CD14-positive monocyte (primary cell): Measurements from ENCODE around the gene CACNA1H. TPM values are rescaled to one million over a fixed set of nuclear protein-coding genes. Genes with fewer than 3 reads are reported as not detected.
"Not testable (repeated sequence)": the region's sequence is repeated elsewhere in the genome, so short reads cannot be mapped to it uniquely, and the experiment has no call there.

ENCODE experiments used
- DNase-seq, 3 donors: peaks; one replicate each; pipeline ENCODE4 v3.0.0-alpha.2; 2011 to 2022
- H2AFZ ChIP-seq: 2 replicates; pipeline ENCODE4 v1.6.0; 2012; ENCODE audit warnings: mild to moderate bottlenecking, low read depth, low read length, inconsistent platforms; ENCODE audit not compliant: insufficient read depth, poor library complexity, severe bottlenecking
- H3K27ac ChIP-seq, 2 donors: 1 replicate in 1 of 2; 2 replicates in 1 of 2; pipeline ENCODE4 v1.5.1; 2012 to 2013; ENCODE audit warnings: low read length in 2 of 2, control low read depth in 1 of 2, inconsistent platforms in 1 of 2, low read depth in 1 of 2, mild to moderate bottlenecking in 1 of 2
- H3K27me3 ChIP-seq, 2 donors: one replicate each; pipeline versions ENCODE4 v1.6.0 to v1.6.1; 2011 to 2013; ENCODE audit warnings: low read length in 2 of 2; ENCODE audit not compliant: control insufficient read depth in 2 of 2, insufficient read depth in 2 of 2
- H3K36me3 ChIP-seq, 2 donors: replicated peaks in 1 of 2; 1 replicate in 1 of 2; 2 replicates in 1 of 2; pipeline versions ENCODE4 v1.5.1 to v1.6.1; 2012 to 2013; ENCODE audit warnings: low read length in 2 of 2, control low read depth in 1 of 2, inconsistent platforms in 1 of 2, mild to moderate bottlenecking in 1 of 2; ENCODE audit not compliant: insufficient read depth in 2 of 2, control insufficient read depth in 1 of 2
- H3K4me1 ChIP-seq, 2 donors: 1 replicate in 1 of 2; 2 replicates in 1 of 2; pipeline versions ENCODE4 v1.5.1 to v1.6.1; 2012 to 2013; ENCODE audit warnings: low read length in 2 of 2, control low read depth in 1 of 2, inconsistent platforms in 1 of 2, mild to moderate bottlenecking in 1 of 2, moderate library complexity in 1 of 2; ENCODE audit not compliant: insufficient read depth in 2 of 2, control insufficient read depth in 1 of 2
- H3K4me2 ChIP-seq: replicated peaks from 2 replicates; pipeline ENCODE3; 2012; ENCODE audit warnings: low read length, moderate library complexity, mild to moderate bottlenecking; ENCODE audit not compliant: poor library complexity, severe bottlenecking; ENCODE audit errors: extremely low read depth
- H3K4me3 ChIP-seq, 3 experiments: fragments of 200-600 bp in 1 of 3; sonication (generic) in 1 of 3; replicated peaks in 1 of 3; 1 replicate in 2 of 3; 2 replicates in 1 of 3; pipeline ENCODE4 v1.5.1; 2011 to 2013; ENCODE audit warnings: low read length in 3 of 3, mild to moderate bottlenecking in 3 of 3, control low read depth in 2 of 3, low read depth in 2 of 3, inconsistent platforms in 1 of 3, moderate library complexity in 1 of 3
- H3K79me2 ChIP-seq: 2 replicates; pipeline ENCODE4 v1.6.0; 2012; ENCODE audit warnings: mild to moderate bottlenecking, control low read depth, inconsistent platforms, low read length, moderate library complexity; ENCODE audit not compliant: insufficient read depth
- H3K9ac ChIP-seq: 2 replicates; pipeline ENCODE4 v1.6.0; 2017; ENCODE audit warnings: low read length, mild to moderate bottlenecking; ENCODE audit not compliant: insufficient read depth, poor library complexity, severe bottlenecking
- H3K9me3 ChIP-seq, 2 donors: replicated peaks in 1 of 2; 1 replicate in 1 of 2; 2 replicates in 1 of 2; pipeline versions ENCODE4 v1.5.1 to v1.6.1; 2012 to 2013; ENCODE audit warnings: low read length in 2 of 2, control low read depth in 1 of 2; ENCODE audit not compliant: control insufficient read depth in 1 of 2, insufficient read depth in 1 of 2
- H4K20me1 ChIP-seq: 2 replicates; pipeline ENCODE4 v1.6.0; 2012; ENCODE audit warnings: mild to moderate bottlenecking, low read length, control low read depth, moderate library complexity; ENCODE audit not compliant: insufficient read depth
- H3K27ac Mint-ChIP-seq, 7 donors: one replicate each; pipeline ENCODE4 v1.8.0; 2020; ENCODE audit warnings: mild to moderate bottlenecking in 7 of 7, mixed read lengths in 7 of 7, moderate library complexity in 6 of 7, inconsistent platforms in 2 of 7
- H3K27me3 Mint-ChIP-seq, 3 donors: one replicate each; pipeline ENCODE4 v1.8.0; 2021 to 2022; ENCODE audit warnings: low read depth in 3 of 3, mild to moderate bottlenecking in 3 of 3, mixed read lengths in 3 of 3, moderate library complexity in 3 of 3, inconsistent platforms in 1 of 3
- H3K36me3 Mint-ChIP-seq, 2 donors: one replicate each; pipeline ENCODE4 v1.8.0; 2020; ENCODE audit warnings: mixed read lengths in 2 of 2, inconsistent platforms in 1 of 2, mild to moderate bottlenecking in 1 of 2
- H3K4me1 Mint-ChIP-seq: one replicate; pipeline ENCODE4 v1.8.0; 2020; ENCODE audit warnings: mild to moderate bottlenecking, mixed read lengths
- H3K4me3 Mint-ChIP-seq, 2 donors: one replicate each; pipeline ENCODE4 v1.8.0; 2020; ENCODE audit warnings: mild to moderate bottlenecking in 2 of 2, mixed read lengths in 2 of 2, moderate library complexity in 1 of 2
- H3K9me3 Mint-ChIP-seq, 7 donors: one replicate each; pipeline ENCODE4 v1.8.0; 2020 to 2022; ENCODE audit warnings: mixed read lengths in 7 of 7, mild to moderate bottlenecking in 6 of 7, moderate library complexity in 6 of 7, inconsistent platforms in 2 of 7
- WGBS: methylation state at CpG from one replicate; pipeline ENCODE4 v1.1.5; 2013; ENCODE audit warnings: missing lambda C conversion rate; ENCODE audit not compliant: insufficient coverage; 5-methylcytosine and 5-hydroxymethylcytosine counted together
- intact Hi-C, 2 donors: fragments of 100-400 bp; cut with micrococcal nuclease; formaldehyde crosslinking; loops; one replicate each; pipeline versions ENCODE4 v1.15.0 to v1.15.1; 2023
- polyA plus RNA-seq, 3 donors: library from polyadenylated mRNA; depleted of rRNA in 1 of 3; unstranded in 2 of 3; stranded (reverse) in 1 of 3; fragments of 300-500 nt in 2 of 3; fragments of >200 nt in 1 of 3; fragmentation: Illumina TruSeq in 2 of 3; gene quantifications; 1 replicate in 2 of 3; 2 replicates in 1 of 3; pipeline ENCODE4 v1.2.3, GENCODE V29; 2012 to 2021
- TF ChIP-seq, protein P1 (sequence below): fragments of 200-600 bp; IDR thresholded peaks from one replicate; pipeline ENCODE4 v1.8.0; 2022; ENCODE audit warnings: antibody characterized with exemption, mild to moderate bottlenecking

Gene CACNA1H
- polyA plus RNA-seq, 3 donors: not detected

DNA sequence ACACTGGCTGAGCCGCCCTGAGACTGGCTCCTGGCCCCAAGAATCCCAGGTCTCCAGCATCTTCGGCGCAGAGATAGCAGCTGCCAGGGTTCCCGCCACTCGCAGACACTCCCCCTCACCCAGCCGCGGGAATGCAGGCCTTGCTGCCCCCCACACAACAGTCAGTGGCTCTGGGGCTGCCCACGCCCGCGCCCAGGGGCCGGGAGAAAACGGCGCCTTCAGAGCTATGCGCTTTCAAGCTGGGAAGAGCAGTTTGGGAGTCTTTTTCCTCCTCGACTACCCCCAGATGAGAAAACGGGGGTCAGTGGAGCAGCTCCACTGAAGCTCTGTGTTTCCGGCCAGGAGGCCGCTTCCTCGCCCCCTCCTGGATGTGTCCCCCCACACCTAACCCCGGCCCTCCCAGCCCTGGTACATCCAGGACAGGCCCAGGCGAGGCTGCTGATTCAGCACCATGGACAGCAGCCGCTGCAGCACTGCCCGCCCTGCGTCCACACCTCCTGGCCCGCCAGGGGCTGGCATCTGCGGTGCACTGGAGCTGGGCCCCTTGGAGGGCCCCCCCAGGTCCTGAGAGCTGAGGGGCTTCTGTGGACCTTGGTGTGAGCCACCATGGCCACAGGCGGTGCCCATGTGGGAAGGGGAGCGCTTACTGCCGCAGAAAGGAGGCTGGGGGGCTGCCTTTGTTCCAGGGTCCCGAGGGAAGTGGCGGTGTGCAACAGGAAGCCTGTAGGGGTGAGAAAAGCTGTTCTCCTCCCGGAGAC is 35.7 kb downstream of the CACNA1H start:
- H3K4me2 ChIP-seq: no peak overlapping the region
- H3K9me3 ChIP-seq: peaks cover 0 to 6% of the 10 kb centered on the region in 2 donors
- H3K9ac ChIP-seq: no peak overlapping the region
- DNase-seq: peak in 1 of 3 donors; percentile 16
- Mint-ChIP-seq H3K4me1 (no peaks in the 10 kb centered on the region), H3K27ac (no peak overlapping the region), H3K9me3 (peaks cover 0 to 8% (median 5%) of the 10 kb centered on the region in 7 donors), H3K27me3 (peaks cover 3 to 7% (median 6%) of the 10 kb centered on the region in 3 donors), H3K36me3 (no peaks in the 10 kb centered on the region), H3K4me3 (no peak overlapping the region)
- H3K4me3 ChIP-seq: no peak overlapping the region
- H2AFZ ChIP-seq: no peak overlapping the region
- H3K79me2 ChIP-seq: no peaks in the 10 kb centered on the region
- no peaks in the 10 kb centered on the region for H3K27me3 ChIP-seq
- intact Hi-C loops: no loop called here
- no peaks in the 10 kb centered on the region for H3K4me1 ChIP-seq
- TF ChIP-seq, protein P1, sequence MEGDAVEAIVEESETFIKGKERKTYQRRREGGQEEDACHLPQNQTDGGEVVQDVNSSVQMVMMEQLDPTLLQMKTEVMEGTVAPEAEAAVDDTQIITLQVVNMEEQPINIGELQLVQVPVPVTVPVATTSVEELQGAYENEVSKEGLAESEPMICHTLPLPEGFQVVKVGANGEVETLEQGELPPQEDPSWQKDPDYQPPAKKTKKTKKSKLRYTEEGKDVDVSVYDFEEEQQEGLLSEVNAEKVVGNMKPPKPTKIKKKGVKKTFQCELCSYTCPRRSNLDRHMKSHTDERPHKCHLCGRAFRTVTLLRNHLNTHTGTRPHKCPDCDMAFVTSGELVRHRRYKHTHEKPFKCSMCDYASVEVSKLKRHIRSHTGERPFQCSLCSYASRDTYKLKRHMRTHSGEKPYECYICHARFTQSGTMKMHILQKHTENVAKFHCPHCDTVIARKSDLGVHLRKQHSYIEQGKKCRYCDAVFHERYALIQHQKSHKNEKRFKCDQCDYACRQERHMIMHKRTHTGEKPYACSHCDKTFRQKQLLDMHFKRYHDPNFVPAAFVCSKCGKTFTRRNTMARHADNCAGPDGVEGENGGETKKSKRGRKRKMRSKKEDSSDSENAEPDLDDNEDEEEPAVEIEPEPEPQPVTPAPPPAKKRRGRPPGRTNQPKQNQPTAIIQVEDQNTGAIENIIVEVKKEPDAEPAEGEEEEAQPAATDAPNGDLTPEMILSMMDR: no peak
- H3K36me3 ChIP-seq: no peaks in the 10 kb centered on the region
- H4K20me1 ChIP-seq: no peaks in the 10 kb centered on the region
- H3K27ac ChIP-seq: no peak overlapping the region
- WGBS: 33% methylated on average over 25 of the region's 32 CpGs

DNA sequence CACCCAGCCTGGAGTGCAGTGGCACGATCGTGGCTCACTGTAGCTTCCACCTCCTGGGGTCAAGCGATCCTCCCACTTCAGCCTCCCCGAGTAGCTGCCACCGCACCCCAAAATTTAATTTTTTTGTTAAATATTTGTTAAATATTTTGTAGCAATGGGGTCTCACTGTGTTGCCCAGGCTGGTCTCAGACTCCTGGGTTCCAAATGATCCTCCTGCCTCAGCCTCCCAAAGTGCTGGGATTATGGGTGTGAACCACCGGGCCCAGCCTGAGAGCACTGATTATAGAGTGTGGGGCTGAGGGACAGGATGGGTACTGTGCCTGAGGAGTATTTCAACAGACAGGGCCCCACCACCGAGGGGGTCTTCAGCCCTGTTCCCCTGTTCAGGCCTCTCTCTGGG is 36.5 kb downstream of the CACNA1H start:
- H3K36me3 Mint-ChIP-seq: no peaks in the 10 kb centered on the region
- H3K4me3 Mint-ChIP-seq: no peak overlapping the region
- peaks cover 0 to 10% (median 5%) of the 10 kb centered on the region in 7 donors for H3K9me3 Mint-ChIP-seq
- Histone ChIP-seq H4K20me1 (no peaks in the 10 kb centered on the region), H3K36me3 (no peaks in the 10 kb centered on the region), H3K9ac (no peak overlapping the region), H3K27me3 (no peaks in the 10 kb centered on the region), H3K79me2 (no peaks in the 10 kb centered on the region), H3K9me3 (peaks cover 0 to 6% of the 10 kb centered on the region in 2 donors), H3K4me1 (no peaks in the 10 kb centered on the region), H3K4me2 (no peak overlapping the region), H2AFZ (no peak overlapping the region), H3K4me3 (no peak overlapping the region), H3K27ac (no peak overlapping the region)
- intact Hi-C loops: no loop called here
- DNase-seq: no peak
- 81% methylated on average over 2 of the region's 7 CpGs for WGBS
- H3K27me3 Mint-ChIP-seq: peaks cover 2 to 7% (median 6%) of the 10 kb centered on the region in 3 donors
- no peak overlapping the region for H3K27ac Mint-ChIP-seq
- TF ChIP-seq, protein P1: no peak
- no peaks in the 10 kb centered on the region for H3K4me1 Mint-ChIP-seq

DNA sequence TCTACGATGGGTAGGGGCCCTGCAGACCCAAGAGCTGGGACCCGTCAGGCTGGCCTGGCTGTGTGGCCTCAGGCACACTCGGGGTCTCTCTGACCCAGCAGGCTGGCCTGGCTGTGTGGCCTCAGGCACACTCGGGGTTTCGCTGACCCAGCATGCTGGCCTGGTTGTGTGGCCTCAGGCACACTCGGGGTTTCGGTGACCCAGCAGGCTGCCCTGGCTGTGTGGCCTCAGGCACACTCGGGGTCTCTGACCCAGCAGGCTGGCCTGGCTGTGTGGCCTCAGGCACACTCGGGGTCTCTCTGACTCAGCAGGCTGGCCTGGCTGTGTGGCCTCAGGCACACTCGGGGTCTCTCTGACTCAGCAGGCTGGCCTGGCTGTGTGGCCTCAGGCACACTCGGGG is 37.9 kb downstream of the CACNA1H start:
- H3K4me1 Mint-ChIP-seq, DNase-seq, H3K27me3 Mint-ChIP-seq, H3K27me3 ChIP-seq, H3K27ac Mint-ChIP-seq, H3K4me3 Mint-ChIP-seq, H3K4me1 ChIP-seq, intact Hi-C loops, H3K9me3 ChIP-seq, H3K36me3 Mint-ChIP-seq, H3K27ac ChIP-seq, H4K20me1 ChIP-seq, H3K36me3 ChIP-seq, H2AFZ ChIP-seq, H3K4me3 ChIP-seq, H3K9me3 Mint-ChIP-seq, H3K4me2 ChIP-seq, H3K9ac ChIP-seq, H3K79me2 ChIP-seq: not testable (repeated sequence)
- WGBS: 90% methylated on average over 11 of the region's 11 CpGs
